HCT116 (cell line): ENCODE data around the gene RPS10. TPM values are rescaled to one million over a fixed set of nuclear protein-coding genes. Genes with fewer than 3 reads are reported as not detected.

Source experiments
- ATAC-seq: fragments of 200-7000 bp; cut with Tn5 transposase; 2 replicates; pipeline ENCODE4 v1.9.1; 2020; ENCODE audit warnings: mild to moderate bottlenecking, moderate library complexity
- BruUV-seq: library from RNA; stranded (reverse); fragments of 400-500 nt; replicated peaks from 2 replicates; lab custom pipeline; 2021; lab: Mats Ljungman, UMichigan
- CTCF ChIA-PET: fragments of 300-600 bp; sonication (Branson Sonifier 250); formaldehyde crosslinking; loops from one replicate; lab custom pipeline; 2021; ENCODE audit warnings: antibody characterized with exemption; lab: Charles Lee
- POLR2A ChIA-PET: fragments of 300-600, 350-600 bp; sonication (Branson Sonifier 250); formaldehyde crosslinking; loops from one replicate; lab custom pipeline; 2021; ENCODE audit warnings: antibody characterized with exemption; lab: Charles Lee
- RAD21 ChIA-PET, 2 experiments: fragments of 300-600 bp; sonication (Branson Sonifier 250); formaldehyde crosslinking; loops; one replicate each; lab custom pipeline; 2023; ENCODE audit warnings: low total read pairs in 2 of 2; ENCODE audit not compliant: uncharacterized antibody in 2 of 2, unreplicated experiment in 2 of 2, low non-redundant PET in 1 of 2; lab: Charles Lee
- DNase-seq: peaks from one replicate; pipeline ENCODE4 v3.0.0-alpha.2; 2010; ENCODE audit warnings: low read depth, low spot score
- H2AFZ ChIP-seq: fragments of 200-600 bp; shearing (Covaris generic), sonication (generic); 2 replicates; pipeline ENCODE4 v1.6.1; 2017; ENCODE audit warnings: low read depth, mixed run types, mixed read lengths, antibody characterized with exemption, low read length; ENCODE audit not compliant: poor library complexity, severe bottlenecking
- H3K27ac ChIP-seq: 2 replicates; pipeline ENCODE4 v1.5.1; 2012; ENCODE audit warnings: low read depth, low read length
- H3K27me3 ChIP-seq: fragments of 200-600 bp; sonication (generic); 2 replicates; pipeline ENCODE4 v1.6.1; 2016; ENCODE audit warnings: mixed run types, low read length, mixed read lengths; ENCODE audit not compliant: insufficient read depth
- H3K36me3 ChIP-seq, 2 experiments: fragments of 200-500 bp in 1 of 2; fragments of 200-600 bp in 1 of 2; sonication (Bioruptor generic) in 1 of 2; sonication (generic) in 1 of 2; 2 replicates each; pipeline versions ENCODE4 v1.5.1 to v1.6.1; 2014 to 2016; ENCODE audit warnings: low read length in 2 of 2, inconsistent platforms in 1 of 2, mixed read lengths in 1 of 2, mixed run types in 1 of 2; ENCODE audit not compliant: insufficient read depth in 2 of 2, control insufficient read depth in 1 of 2
- H3K4me1 ChIP-seq, 2 experiments: fragments of 200-600 bp in 1 of 2; sonication (generic) in 1 of 2; 2 replicates each; pipeline versions ENCODE4 v1.5.1 to v1.6.1; 2012 to 2017; ENCODE audit warnings: low read length in 2 of 2, inconsistent platforms in 1 of 2, mild to moderate bottlenecking in 1 of 2, mixed read lengths in 1 of 2, mixed run types in 1 of 2, moderate library complexity in 1 of 2; ENCODE audit not compliant: insufficient read depth in 2 of 2, control insufficient read depth in 1 of 2
- H3K4me2 ChIP-seq: fragments of 200-600 bp; sonication (generic); 2 replicates; pipeline ENCODE4 v1.6.1; 2017; ENCODE audit warnings: mixed run types, low read length, mixed read lengths
- H3K4me3 ChIP-seq, 2 experiments: fragments of 200-600 bp in 1 of 2; sonication (generic) in 1 of 2; replicated peaks in 1 of 2; 2 replicates each; pipeline ENCODE4 v1.5.1; 2011 to 2016; ENCODE audit warnings: low read length in 2 of 2, control low read depth in 1 of 2, low read depth in 1 of 2, mild to moderate bottlenecking in 1 of 2, mixed read lengths in 1 of 2, mixed run types in 1 of 2
- H3K79me2 ChIP-seq: fragments of 200-600 bp; sonication (generic); 2 replicates; pipeline ENCODE4 v1.6.1; 2017; ENCODE audit warnings: mild to moderate bottlenecking, mixed run types, low read length, moderate library complexity, mixed read lengths; ENCODE audit not compliant: insufficient read depth
- H3K9ac ChIP-seq: fragments of 200-600 bp; sonication (generic); 2 replicates; pipeline ENCODE4 v1.6.1; 2016; ENCODE audit warnings: low read length, mixed read lengths
- H3K9me2 ChIP-seq: fragments of 200-600 bp; sonication (generic), shearing (Covaris generic); 2 replicates; pipeline ENCODE4 v1.6.1; 2017; ENCODE audit warnings: mixed run types, mild to moderate bottlenecking, moderate library complexity; ENCODE audit not compliant: insufficient read depth
- H3K9me3 ChIP-seq, 2 experiments: fragments of 200-500 bp in 1 of 2; fragments of 200-600 bp in 1 of 2; sonication (Bioruptor generic) in 1 of 2; sonication (generic) in 1 of 2; 2 replicates each; pipeline ENCODE4 v1.6.1; 2014 to 2017; ENCODE audit warnings: low read length in 2 of 2, mixed read lengths in 2 of 2, inconsistent platforms in 1 of 2, low read depth in 1 of 2, mild to moderate bottlenecking in 1 of 2, mixed run types in 1 of 2, moderate library complexity in 1 of 2; ENCODE audit not compliant: control insufficient read depth in 1 of 2, insufficient read depth in 1 of 2
- H4K20me1 ChIP-seq: fragments of 200-600 bp; sonication (generic), shearing (Covaris generic); 2 replicates; pipeline ENCODE4 v1.6.1; 2017; ENCODE audit warnings: mixed run types, mild to moderate bottlenecking, moderate library complexity; ENCODE audit not compliant: insufficient read depth
- CEBPB ChIP-seq: IDR thresholded peaks from 2 replicates; pipeline ENCODE4 v1.6.1; 2012; ENCODE audit warnings: low read depth
- CTCF ChIP-seq, 3 experiments: fragments of 200-600 bp in 1 of 3; sonication (generic) in 1 of 3; IDR thresholded peaks in 2 of 3; conservative IDR thresholded peaks in 1 of 3; 2 replicates each; pipeline ENCODE4 v1.5.1; 2012 to 2017; ENCODE audit warnings: low read depth in 2 of 3, low read length in 2 of 3, antibody characterized with exemption in 1 of 3, borderline replicate concordance in 1 of 3, control low read depth in 1 of 3, mild to moderate bottlenecking in 1 of 3, mixed read lengths in 1 of 3, mixed run types in 1 of 3, moderate library complexity in 1 of 3; ENCODE audit not compliant: insufficient read depth in 1 of 3
- EGR1 ChIP-seq: IDR thresholded peaks from 2 replicates; pipeline ENCODE4 v1.6.1; 2012; ENCODE audit warnings: low read depth
- ELF1 ChIP-seq: IDR thresholded peaks from 2 replicates; pipeline ENCODE4 v1.6.1; 2012; ENCODE audit warnings: low read depth, borderline replicate concordance
- EZH2 ChIP-seq: fragments of 200-600 bp; sonication (generic); IDR thresholded peaks from 2 replicates; pipeline ENCODE4 v1.6.1; 2017; ENCODE audit warnings: antibody characterized with exemption, mixed run types
- EZH2phosphoT487 ChIP-seq: fragments of 200-600 bp; IDR thresholded peaks from 2 replicates; pipeline ENCODE4 v1.6.1; 2018; ENCODE audit warnings: antibody characterized with exemption, borderline replicate concordance
- FOSL1 ChIP-seq: IDR thresholded peaks from 2 replicates; pipeline ENCODE4 v1.6.1; 2012; ENCODE audit warnings: low read depth
- JUND ChIP-seq: IDR thresholded peaks from 2 replicates; pipeline ENCODE4 v1.6.1; 2012
- POLR2A ChIP-seq: IDR thresholded peaks from 2 replicates; pipeline ENCODE4 v1.7.0; 2011; ENCODE audit warnings: borderline replicate concordance; ENCODE audit not compliant: insufficient read depth, insufficient read length; ENCODE audit errors: extremely low read depth
- POLR2AphosphoS5 ChIP-seq: IDR thresholded peaks from 2 replicates; pipeline ENCODE4 v1.6.1; 2011; ENCODE audit warnings: mild to moderate bottlenecking, low read depth, low read length, moderate library complexity
- SIN3A ChIP-seq: IDR thresholded peaks from 2 replicates; pipeline ENCODE4 v1.6.1; 2012; ENCODE audit warnings: low read depth
- SP1 ChIP-seq: IDR thresholded peaks from 2 replicates; pipeline ENCODE4 v1.6.1; 2012; ENCODE audit warnings: low read depth
- SRF ChIP-seq: IDR thresholded peaks from 2 replicates; pipeline ENCODE4 v1.6.1; 2012; ENCODE audit warnings: low read depth
- TCF7L2 ChIP-seq: IDR thresholded peaks from 2 replicates; pipeline ENCODE4 v1.7.0; 2011; ENCODE audit warnings: borderline replicate concordance, inconsistent platforms; ENCODE audit not compliant: insufficient read depth, insufficient read length; ENCODE audit errors: extremely low read depth
- YY1 ChIP-seq: IDR thresholded peaks from 2 replicates; pipeline ENCODE4 v1.6.1; 2011; ENCODE audit warnings: low read length, low read depth, moderate library complexity, mild to moderate bottlenecking; ENCODE audit not compliant: insufficient replicate concordance; ENCODE audit errors: extremely low read depth
- ZFX ChIP-seq: fragments of 450-650 bp; IDR thresholded peaks from 2 replicates; pipeline ENCODE4 v1.6.1; 2017
- intact Hi-C: fragments of 100-400 bp; cut with micrococcal nuclease; formaldehyde crosslinking; loops from 2 replicates; pipeline ENCODE4 v1.10.0; 2022
- total RNA-seq: library from RNA; stranded (reverse); gene quantifications from one replicate; pipeline ENCODE4 v1.2.1, GENCODE V29; 2021; ENCODE audit not compliant: unreplicated experiment
- TF ChIP-seq, protein P1 (sequence below): IDR thresholded peaks from 2 replicates; pipeline ENCODE4 v1.6.1; 2012

Gene RPS10
- total RNA-seq, 1 experiment from 2014 or later, result 1,863 TPM

DNA sequence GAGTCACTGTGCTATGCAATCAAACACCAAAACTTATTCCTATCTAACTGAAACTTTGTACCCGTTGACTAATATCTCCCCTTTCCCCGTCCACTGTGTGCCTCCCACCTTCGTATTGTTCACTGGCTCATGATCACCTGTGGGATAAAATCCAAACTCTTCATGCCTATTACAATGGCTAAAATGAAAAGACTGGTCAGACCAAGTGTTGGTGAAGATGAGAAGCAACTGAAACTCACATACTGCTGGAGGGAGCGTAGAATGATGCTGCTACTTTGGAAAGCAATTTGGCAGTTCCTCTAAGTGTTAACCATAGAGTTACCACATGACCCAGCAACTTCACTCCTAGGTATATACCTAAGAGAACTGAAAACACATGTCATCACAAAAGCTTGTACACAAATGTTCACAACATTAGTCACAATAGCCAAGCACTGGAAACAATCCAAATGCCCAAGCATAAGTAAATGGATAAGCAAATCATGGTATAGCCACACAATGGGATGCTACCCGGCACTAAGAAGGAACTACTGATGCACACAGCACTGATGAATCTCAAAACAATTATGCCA, 13.1 kb downstream of the RPS10 start:
- TF ChIP-seq ZFX, result no peak
- TF ChIP-seq EZH2, result no peak
- Histone ChIP-seq H3K4me2 (no peak overlapping the region; the same call in 1 of the 2 replicates), H2AFZ (no peak overlapping the region), H4K20me1 (peaks cover 14% of the 10 kb centered on the region; the same call in 1 of the 2 replicates), H3K9me2 (no peaks in the 10 kb centered on the region), H3K36me3 (peaks cover 3 to 19% of the 10 kb centered on the region in 2 experiments; a peak in 3 of 4 replicates), H3K9ac (no peak overlapping the region), H3K79me2 (no peaks in the 10 kb centered on the region), H3K4me1 (peaks cover 18 to 46% of the 10 kb centered on the region in 2 experiments), H3K27ac (no peak overlapping the region), H3K27me3 (no peaks in the 10 kb centered on the region), H3K9me3 (no peaks in the 10 kb centered on the region), H3K4me3 (no peak overlapping the region)
- no peak for ATAC-seq
- intact Hi-C loops, result no loop called here
- POLR2A ChIA-PET, result interaction anchor here (4.7 kb wide), 1 partner anchor 164 kb away, joined by 38 read pairs; the partner anchor contains the start of gene SMIM29
- BruUV-seq, result no TSS peak
- CTCF ChIA-PET, result interaction anchor here (3.9 to 4.4 kb wide), 2 partner anchors 164 to 249 kb away, joined by 28 to 69 read pairs; partner anchors contain the start of gene SMIM29
- RAD21 ChIA-PET, result no interaction called here
- DNase-seq, result no peak

- H2AFZ ChIP-seq, result no peak overlapping the region
- no peaks in the 10 kb centered on the region for H3K9me3 ChIP-seq
- ATAC-seq (no peak), DNase-seq (no peak)
- no peaks in the 10 kb centered on the region for H3K27me3 ChIP-seq
- H3K4me1 ChIP-seq, result peaks cover 18 to 46% of the 10 kb centered on the region in 2 experiments
- POLR2A ChIA-PET, result no interaction called here
- no peak overlapping the region for H3K4me3 ChIP-seq
- CTCF ChIA-PET, result interaction anchor here (2.3 kb wide), 1 partner anchor 162 kb away, joined by 11 read pairs; no protein-coding TSS in a partner anchor
- no TSS peak for BruUV-seq
- peaks cover 12% of the 10 kb centered on the region; the same call in 1 of the 2 replicates for H4K20me1 ChIP-seq
- RAD21 ChIA-PET, result no interaction called here
- H3K27ac ChIP-seq, result no peak overlapping the region
- H3K36me3 ChIP-seq, result peaks cover 0 to 12% of the 10 kb centered on the region in 2 experiments; a peak in 3 of 4 replicates
- no peaks in the 10 kb centered on the region for H3K9me2 ChIP-seq
- no peaks in the 10 kb centered on the region for H3K79me2 ChIP-seq
- H3K9ac ChIP-seq, result no peak overlapping the region
- H3K4me2 ChIP-seq, result no peak overlapping the region
- intact Hi-C loops, result no loop called here
- no peak for TF ChIP-seq ELF1
- TF ChIP-seq SIN3A, result no peak
- no peak for TF ChIP-seq TCF7L2
- no peak for TF ChIP-seq EGR1
- TF ChIP-seq, protein P1, sequence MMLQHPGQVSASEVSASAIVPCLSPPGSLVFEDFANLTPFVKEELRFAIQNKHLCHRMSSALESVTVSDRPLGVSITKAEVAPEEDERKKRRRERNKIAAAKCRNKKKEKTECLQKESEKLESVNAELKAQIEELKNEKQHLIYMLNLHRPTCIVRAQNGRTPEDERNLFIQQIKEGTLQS, result no peak
- TF ChIP-seq SRF, result no peak
- TF ChIP-seq CTCF (IDR thresholded peaks at IDR 0.05 in 2 of 3, conservative IDR thresholded peaks at IDR 0.05 in 1 of 3; ENCODE audit: borderline replicate concordance in 1 of 3, insufficient read depth in 1 of 3, low read depth in 2 of 3, low read length in 2 of 3), result no peak
- no peak for TF ChIP-seq CEBPB
- no peak for TF ChIP-seq SP1
- TF ChIP-seq YY1, result no peak
- TF ChIP-seq EZH2phosphoT487, result no peak
- no peak for TF ChIP-seq FOSL1
- no peak for TF ChIP-seq JUND
- no peak for TF ChIP-seq POLR2A
- no peak for TF ChIP-seq POLR2AphosphoS5
These were observed 13.9 kb downstream of the RPS10 start for GRCh38 chr6:34412016-34412415.
